ENCODE data around the gene ITGA2.

Gene ITGA2

DNA sequence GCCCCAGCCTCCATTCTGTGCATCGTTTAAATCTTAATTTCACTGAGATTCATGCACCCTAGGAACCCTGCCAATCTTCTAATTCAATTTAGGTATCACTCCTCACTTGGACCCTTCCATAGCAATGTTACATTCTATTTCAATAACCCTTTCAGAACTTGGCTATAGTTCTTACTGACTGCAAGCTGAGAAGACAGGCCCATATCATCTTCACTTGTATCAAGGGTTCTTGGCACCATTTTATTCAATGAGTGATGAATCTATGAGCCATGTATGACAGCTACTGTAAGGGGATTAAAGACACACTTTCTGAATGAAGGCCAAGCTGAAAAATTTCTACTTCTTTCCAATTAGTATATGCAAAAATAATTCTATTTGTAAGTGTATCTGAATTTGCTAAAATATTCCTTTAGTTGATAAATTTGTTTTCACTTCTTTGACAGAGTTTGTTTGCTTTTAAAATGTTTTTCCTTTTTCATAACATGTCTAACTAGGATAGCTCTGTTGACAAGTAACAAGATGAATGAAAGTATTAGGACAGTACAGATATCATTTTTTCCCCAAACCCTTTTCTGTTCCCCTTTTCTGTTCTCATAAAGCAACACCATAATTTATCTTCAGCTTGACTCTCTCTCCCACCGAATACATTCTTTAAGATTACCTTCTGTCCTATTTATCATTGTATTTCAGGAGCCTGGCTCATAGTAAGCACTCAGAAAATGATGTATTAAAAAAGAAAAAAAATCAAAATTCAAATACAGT is 9.6 kb downstream of the ITGA2 start:
- POLR2A ChIA-PET = no interaction called here
- TF ChIP-seq, protein P1, sequence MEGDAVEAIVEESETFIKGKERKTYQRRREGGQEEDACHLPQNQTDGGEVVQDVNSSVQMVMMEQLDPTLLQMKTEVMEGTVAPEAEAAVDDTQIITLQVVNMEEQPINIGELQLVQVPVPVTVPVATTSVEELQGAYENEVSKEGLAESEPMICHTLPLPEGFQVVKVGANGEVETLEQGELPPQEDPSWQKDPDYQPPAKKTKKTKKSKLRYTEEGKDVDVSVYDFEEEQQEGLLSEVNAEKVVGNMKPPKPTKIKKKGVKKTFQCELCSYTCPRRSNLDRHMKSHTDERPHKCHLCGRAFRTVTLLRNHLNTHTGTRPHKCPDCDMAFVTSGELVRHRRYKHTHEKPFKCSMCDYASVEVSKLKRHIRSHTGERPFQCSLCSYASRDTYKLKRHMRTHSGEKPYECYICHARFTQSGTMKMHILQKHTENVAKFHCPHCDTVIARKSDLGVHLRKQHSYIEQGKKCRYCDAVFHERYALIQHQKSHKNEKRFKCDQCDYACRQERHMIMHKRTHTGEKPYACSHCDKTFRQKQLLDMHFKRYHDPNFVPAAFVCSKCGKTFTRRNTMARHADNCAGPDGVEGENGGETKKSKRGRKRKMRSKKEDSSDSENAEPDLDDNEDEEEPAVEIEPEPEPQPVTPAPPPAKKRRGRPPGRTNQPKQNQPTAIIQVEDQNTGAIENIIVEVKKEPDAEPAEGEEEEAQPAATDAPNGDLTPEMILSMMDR (IDR thresholded peaks at IDR 0.05; ENCODE audit: insufficient read depth, low read length, missing control alignments) = no peak
- no peak for DNase-seq (ENCODE audit: low read depth, low spot score)
- H3K4me3 ChIP-seq (ENCODE audit: low read depth, low read length) = no peak overlapping the region
- CTCF ChIA-PET = interaction anchor here (0.8 to 1.6 kb wide), 5 partner anchors 10 to 50 kb away, joined by 3 to 5 read pairs (median 4); no protein-coding TSS in a partner anchor

DNA sequence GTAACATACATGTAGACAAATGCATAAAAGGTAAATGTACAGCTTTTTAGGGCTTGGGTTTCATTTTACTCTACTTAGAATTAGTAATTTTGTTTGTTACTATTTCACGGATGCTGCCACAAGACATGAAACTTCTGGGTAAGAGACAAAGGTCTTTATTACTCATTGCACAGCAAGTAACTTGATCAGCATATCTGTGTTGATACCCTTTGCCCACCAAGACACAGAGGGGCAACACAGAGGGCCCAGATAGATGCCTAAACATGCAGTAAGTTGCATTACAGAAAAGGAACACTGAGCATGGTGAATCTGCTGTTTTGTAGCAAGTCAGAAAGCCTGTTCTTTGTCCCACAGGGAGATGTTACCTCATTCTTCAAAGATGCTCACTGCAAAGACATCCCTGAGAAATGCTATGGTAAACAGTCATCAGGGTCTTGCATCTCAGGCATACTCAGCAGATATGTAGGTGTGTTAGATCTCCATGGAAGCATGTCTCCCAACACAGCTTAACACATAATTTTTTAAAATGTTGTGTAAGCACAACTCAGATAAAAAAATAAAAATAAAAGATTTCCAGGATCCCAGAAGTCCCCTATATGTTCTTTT is 10.3 kb downstream of the ITGA2 start:
- ChIA-PET CTCF (interaction anchor here (0.8 to 1.6 kb wide), 4 partner anchors 11 to 51 kb away, joined by 3 to 5 read pairs (median 4); no protein-coding TSS in a partner anchor), POLR2A (no interaction called here)
- peak; percentile 50 for DNase-seq (ENCODE audit: low read depth, low spot score)
- TF ChIP-seq, protein P1 (IDR thresholded peaks at IDR 0.05; ENCODE audit: insufficient read depth, low read length, missing control alignments) = no peak
- H3K4me3 ChIP-seq (ENCODE audit: low read depth, low read length) = no peak overlapping the region

DNA sequence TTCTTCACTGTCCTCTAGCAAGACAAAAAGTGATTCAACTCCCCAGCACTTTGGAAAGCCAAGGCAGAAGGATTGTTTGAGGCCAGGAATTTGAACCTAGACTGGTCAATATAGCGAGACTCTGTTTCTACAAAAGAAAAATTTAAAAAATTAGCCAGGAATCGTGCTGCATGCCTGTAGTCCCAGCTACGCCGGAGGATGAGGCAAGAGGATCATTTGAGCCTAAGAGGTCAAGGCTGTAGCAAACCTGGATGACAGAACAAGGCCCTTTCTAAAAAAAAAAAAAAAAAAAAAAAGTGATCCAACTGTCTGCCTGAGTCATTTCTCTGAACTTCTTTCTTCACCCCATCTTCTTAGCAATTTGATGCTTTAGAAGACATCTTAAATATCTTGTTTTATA is 12.4 kb downstream of the ITGA2 start:
- ChIA-PET CTCF (no interaction called here), POLR2A (no interaction called here)
- no peak overlapping the region for H3K4me3 ChIP-seq (ENCODE audit: low read depth, low read length)
- no peak for DNase-seq (ENCODE audit: low read depth, low spot score)
- TF ChIP-seq, protein P1 (IDR thresholded peaks at IDR 0.05; ENCODE audit: insufficient read depth, low read length, missing control alignments) = no peak

- ChIA-PET CTCF (interaction anchor here (1.3 kb wide), 1 partner anchor 33 kb away, joined by 4 read pairs; no protein-coding TSS in a partner anchor), POLR2A (no interaction called here)
- TF ChIP-seq, protein P1 (IDR thresholded peaks at IDR 0.05; ENCODE audit: insufficient read depth, low read length, missing control alignments) = no peak
- no peak for DNase-seq (ENCODE audit: low read depth, low spot score)
- no peak overlapping the region for H3K4me3 ChIP-seq (ENCODE audit: low read depth, low read length)
These were observed 13.3 kb downstream of the ITGA2 start for GRCh38 chr5:53002491-53002890.

GRCh38 chr5:53003144-53003543 is 14.0 kb downstream of the ITGA2 start:
- TF ChIP-seq, protein P1 (IDR thresholded peaks at IDR 0.05; ENCODE audit: insufficient read depth, low read length, missing control alignments) = no peak
- ChIA-PET POLR2A (no interaction called here), CTCF (interaction anchor here (1.3 kb wide), 1 partner anchor 32 kb away, joined by 4 read pairs; no protein-coding TSS in a partner anchor)
- no peak for DNase-seq (ENCODE audit: low read depth, low spot score)
- H3K4me3 ChIP-seq (ENCODE audit: low read depth, low read length) = no peak overlapping the region

Data from AG04449 (cell line).